Measurements from ENCODE around the gene SEMA3B. TPM values are rescaled to one million over a fixed set of nuclear protein-coding genes. Genes with fewer than 3 reads are reported as not detected.
"Not testable (repeated sequence)": the region's sequence is repeated elsewhere in the genome, so short reads cannot be mapped to it uniquely, and the experiment has no call there.

The SEMA3B gene
- total RNA-seq, 1 donor: 23.3 TPM

DNA sequence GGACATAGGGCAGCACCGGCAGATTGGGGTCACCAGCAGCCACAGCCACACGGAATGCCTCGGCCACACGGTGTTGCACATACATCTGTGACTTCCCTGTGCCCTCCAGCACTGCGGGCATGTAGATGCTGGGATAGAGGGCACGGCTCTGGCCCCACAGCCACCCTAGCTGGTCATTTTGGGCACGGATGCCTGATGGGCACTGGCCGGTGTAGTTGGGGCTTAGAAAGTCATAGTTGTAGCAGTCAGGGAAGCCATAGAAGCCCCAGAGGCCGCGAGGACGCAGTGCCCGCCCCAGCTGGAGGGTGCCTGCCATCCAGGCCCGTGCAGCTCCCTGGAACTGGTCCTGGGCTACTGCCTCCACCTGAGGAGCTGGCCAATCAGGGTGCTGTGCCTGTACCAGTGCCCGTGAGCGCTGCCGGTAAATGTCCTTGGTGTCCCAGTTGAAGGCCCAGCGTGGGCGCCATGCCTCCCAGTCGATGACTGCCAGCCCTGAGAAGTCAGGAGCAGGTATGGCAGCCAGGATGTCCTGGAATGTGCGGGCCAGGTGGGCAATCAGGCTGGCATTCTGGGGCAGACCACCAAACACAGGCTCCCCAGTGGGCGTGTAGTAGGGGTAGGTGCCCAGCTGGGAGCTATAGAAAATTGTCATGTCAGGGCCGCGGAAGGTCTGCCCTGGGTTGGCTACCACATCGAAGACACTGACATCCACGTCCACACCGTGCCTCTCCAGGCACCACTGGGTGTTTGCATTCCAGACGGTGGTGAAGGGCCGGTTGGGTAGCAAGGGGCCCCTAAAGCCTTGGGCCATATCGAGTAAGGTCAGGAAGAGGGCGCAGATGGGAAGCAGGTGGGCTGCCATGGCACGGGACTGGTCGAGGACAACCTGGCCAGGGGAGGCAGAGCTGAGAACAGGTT, 33.4 kb downstream of the SEMA3B start:
- no peak overlapping the region for H3K4me3 ChIP-seq (ENCODE audit: low read depth, low read length)
- TF ChIP-seq, protein P1, sequence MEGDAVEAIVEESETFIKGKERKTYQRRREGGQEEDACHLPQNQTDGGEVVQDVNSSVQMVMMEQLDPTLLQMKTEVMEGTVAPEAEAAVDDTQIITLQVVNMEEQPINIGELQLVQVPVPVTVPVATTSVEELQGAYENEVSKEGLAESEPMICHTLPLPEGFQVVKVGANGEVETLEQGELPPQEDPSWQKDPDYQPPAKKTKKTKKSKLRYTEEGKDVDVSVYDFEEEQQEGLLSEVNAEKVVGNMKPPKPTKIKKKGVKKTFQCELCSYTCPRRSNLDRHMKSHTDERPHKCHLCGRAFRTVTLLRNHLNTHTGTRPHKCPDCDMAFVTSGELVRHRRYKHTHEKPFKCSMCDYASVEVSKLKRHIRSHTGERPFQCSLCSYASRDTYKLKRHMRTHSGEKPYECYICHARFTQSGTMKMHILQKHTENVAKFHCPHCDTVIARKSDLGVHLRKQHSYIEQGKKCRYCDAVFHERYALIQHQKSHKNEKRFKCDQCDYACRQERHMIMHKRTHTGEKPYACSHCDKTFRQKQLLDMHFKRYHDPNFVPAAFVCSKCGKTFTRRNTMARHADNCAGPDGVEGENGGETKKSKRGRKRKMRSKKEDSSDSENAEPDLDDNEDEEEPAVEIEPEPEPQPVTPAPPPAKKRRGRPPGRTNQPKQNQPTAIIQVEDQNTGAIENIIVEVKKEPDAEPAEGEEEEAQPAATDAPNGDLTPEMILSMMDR (IDR thresholded peaks at IDR 0.05; ENCODE audit: insufficient read depth, low read depth, low read length): no peak
- DNase-seq (ENCODE audit: low read depth): no peak

DNA sequence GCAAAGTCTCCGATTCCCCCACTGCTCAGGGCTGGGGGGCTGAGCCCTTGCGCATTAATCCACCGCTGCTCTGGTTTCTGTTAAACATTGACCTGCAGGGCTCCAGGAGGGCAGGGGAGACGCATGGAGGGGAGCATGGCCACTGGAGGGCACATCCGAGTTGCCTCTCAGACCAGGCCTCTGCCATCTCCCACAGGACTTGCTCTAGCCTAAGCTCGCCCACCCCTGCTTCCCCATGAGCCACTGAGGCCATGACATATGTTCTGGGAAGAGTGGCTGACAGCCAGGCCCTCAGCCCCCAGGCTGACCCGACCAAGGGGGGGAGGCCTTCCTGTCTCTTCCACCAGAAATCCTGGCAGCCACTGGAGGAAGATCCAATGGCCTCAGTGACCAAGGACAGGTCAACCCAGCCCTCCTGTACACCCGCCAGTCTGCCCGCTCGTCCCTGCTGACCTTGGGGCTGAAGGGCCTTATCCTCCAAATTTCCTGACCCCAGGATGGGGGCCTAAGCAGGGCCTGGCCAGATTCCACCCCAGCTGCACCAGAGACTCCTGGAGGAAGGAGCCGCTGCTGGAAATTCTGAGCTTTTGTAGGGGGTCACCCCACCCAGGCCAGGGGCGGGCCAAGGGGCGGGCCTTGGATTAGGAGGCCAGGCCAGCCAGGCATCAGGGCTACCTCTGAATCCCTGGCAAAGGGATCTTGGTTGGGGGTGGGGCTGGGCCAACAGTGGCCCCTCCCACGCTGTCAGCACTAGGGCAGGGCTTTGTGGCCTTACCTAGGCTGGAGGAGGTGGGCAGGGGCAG, 34.3 kb downstream of the SEMA3B start, which contains the start of gene HYAL1:
Gene HYAL1 (minus strand): TSS at position 562 of the 803 bp plus-strand sequence. CDS start 618 bp downstream, outside the sequence.
- H3K4me3 ChIP-seq (ENCODE audit: low read depth, low read length): no peak within 1 kb of the TSS
- TF ChIP-seq, protein P1 (IDR thresholded peaks at IDR 0.05; ENCODE audit: insufficient read depth, low read depth, low read length): peak; percentile 20
- DNase-seq (ENCODE audit: low read depth): peak; percentile 30

DNA sequence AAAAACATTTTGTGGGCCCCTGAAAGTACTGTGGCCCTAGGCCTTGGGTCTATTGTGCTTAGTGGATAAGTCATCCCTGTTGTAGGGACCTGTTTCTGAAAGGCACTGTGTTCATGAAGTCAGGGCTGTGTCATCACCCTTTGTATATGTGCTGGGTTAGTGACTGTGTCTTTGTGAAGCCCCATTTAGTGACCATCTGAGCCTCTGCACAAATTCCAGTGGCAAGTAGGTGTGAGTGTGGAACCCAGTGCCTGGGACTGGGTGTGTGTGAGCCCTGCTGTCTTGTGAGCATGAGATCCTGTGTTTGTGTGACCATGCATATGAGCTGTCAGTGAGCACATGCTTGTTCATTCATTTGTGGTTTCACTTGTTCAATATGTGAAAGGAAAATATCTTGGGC, 35.7 kb downstream of the SEMA3B start:
- no peak overlapping the region for H3K4me3 ChIP-seq (ENCODE audit: low read depth, low read length)
- DNase-seq (ENCODE audit: low read depth): no peak
- TF ChIP-seq, protein P1 (IDR thresholded peaks at IDR 0.05; ENCODE audit: insufficient read depth, low read depth, low read length): no peak

DNA sequence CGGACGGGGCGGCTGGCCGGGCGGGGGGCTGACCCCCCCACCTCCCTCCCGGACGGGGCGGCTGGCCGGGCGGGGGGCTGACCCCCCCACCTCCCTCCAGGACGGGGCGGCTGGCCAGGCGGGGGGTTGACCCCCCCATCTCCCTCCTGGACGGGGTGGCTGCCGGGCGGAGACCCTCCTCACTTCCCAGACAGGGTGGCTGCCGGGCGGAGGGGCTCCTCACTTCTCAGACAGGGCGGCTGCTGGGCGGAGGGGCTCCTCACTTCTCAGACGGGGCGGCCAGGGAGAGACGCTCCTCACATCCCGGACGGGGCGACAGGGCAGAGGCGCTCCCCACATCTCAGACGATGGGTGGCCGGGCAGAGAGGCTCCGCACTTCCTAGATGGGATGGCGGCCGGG, 43.1 kb downstream of the SEMA3B start:
- DNase-seq (ENCODE audit: low read depth); H3K4me3 ChIP-seq (ENCODE audit: low read depth, low read length): not testable (repeated sequence)

DNA sequence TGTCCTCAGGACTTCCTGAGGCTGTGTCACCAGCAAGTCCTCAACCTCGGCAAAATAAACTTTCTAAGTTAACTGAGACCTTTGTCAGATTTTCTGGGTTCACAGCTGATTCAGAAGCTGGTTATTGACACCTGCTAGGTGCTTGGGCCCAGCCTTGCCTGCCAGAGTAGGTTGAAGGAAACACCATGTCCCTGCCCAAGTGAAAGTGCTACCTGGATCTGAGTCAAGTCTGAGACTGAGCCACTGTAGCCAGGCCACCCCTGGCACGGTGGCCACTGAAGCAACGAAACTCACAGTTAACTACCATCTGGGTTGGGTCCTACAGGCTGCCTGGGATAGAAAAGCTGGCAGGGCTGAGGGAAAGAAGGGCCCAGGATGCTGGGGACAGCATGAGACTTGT, 45.4 kb downstream of the SEMA3B start:
- DNase-seq (ENCODE audit: low read depth): no peak
- H3K4me3 ChIP-seq (ENCODE audit: low read depth, low read length): no peak overlapping the region
- TF ChIP-seq, protein P1 (IDR thresholded peaks at IDR 0.05; ENCODE audit: insufficient read depth, low read depth, low read length): no peak

DNA sequence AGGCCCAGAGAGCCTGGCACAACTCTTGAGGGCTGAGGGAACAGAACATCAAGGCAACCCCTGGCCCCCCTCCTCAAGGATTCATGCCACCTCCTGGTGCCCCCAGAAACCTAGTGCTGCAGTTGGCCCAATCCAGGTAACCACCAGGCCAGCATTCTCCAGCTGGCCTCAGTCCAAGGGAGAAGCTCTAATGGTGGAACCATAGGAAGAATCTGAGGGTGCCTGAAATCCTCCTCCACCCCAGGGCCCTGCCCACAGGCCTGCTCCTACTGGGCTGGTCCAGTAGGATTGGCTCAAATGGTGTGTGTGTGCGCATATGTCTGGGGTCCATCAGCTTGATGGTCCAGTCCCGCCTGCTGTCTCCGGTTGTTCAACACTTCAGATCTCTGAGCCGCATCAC, 45.9 kb downstream of the SEMA3B start:
- TF ChIP-seq, protein P1 (IDR thresholded peaks at IDR 0.05; ENCODE audit: insufficient read depth, low read depth, low read length): no peak
- DNase-seq (ENCODE audit: low read depth): no peak
- H3K4me3 ChIP-seq (ENCODE audit: low read depth, low read length): no peak overlapping the region

DNA sequence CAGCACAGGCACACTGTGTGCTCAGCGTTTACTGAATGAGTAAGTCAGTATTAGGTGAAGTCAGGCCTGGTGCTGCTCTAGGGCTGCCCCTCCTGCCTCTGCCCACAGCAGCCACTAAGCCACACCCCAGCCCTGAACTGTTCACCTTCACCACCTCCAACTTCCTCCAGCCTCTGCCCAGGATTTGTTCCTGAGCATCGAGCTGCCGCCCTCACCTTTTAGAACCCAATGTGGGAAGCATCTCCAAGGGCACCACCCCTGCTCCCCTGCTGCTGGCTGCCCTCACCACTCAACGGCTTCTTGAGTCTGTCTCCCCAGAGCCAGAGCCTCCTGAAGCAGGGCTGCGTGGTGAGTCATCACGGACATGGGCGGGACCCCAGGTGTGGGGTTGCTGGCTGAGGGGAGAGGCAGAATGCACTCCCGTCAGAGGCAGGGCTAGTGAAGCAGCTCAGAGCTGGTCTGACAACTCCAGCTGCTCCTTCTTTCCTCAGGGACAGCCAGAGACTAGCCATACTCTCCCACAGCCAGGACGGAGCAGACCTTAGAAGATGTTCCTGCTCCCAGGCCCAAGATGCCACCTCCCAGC, 47.8 kb downstream of the SEMA3B start:
- H3K4me3 ChIP-seq (ENCODE audit: low read depth, low read length): no peak overlapping the region
- DNase-seq (ENCODE audit: low read depth): peak; percentile 53
- TF ChIP-seq, protein P1 (IDR thresholded peaks at IDR 0.05; ENCODE audit: insufficient read depth, low read depth, low read length): no peak

All from fibroblast of villous mesenchyme (primary cell).